Nephron (organoid): ENCODE data around the gene DENND1A.

Source experiments
- H3K27ac Mint-ChIP-seq, 3 experiments: 2 replicates each; pipeline ENCODE4 v1.8.0; 2020; ENCODE audit warnings: mixed read lengths in 3 of 3, mild to moderate bottlenecking in 2 of 3, moderate library complexity in 1 of 3
- H3K27me3 Mint-ChIP-seq: 2 replicates; pipeline ENCODE4 v1.8.0; 2021; ENCODE audit warnings: low read depth, mild to moderate bottlenecking, moderate library complexity, mixed read lengths
- H3K36me3 Mint-ChIP-seq: 2 replicates; pipeline ENCODE4 v1.8.0; 2020; ENCODE audit warnings: low read depth, mixed read lengths
- H3K4me1 Mint-ChIP-seq: 2 replicates; pipeline ENCODE4 v1.8.0; 2020; ENCODE audit warnings: mixed read lengths
- H3K4me3 Mint-ChIP-seq, 3 experiments: 2 replicates each; pipeline ENCODE4 v1.8.0; 2020; ENCODE audit warnings: mild to moderate bottlenecking in 3 of 3, mixed read lengths in 3 of 3, moderate library complexity in 2 of 3
- H3K9me3 Mint-ChIP-seq: 2 replicates; pipeline ENCODE4 v1.8.0; 2020; ENCODE audit warnings: mixed read lengths
- CTCF ChIP-seq, 3 experiments: fragments of 200-600 bp; sonication (generic); IDR thresholded peaks; one replicate each; pipeline ENCODE4 v1.5.0; 2021; ENCODE audit warnings: antibody characterized with exemption in 3 of 3; ENCODE audit not compliant: unreplicated experiment in 3 of 3

The DENND1A gene

GRCh38 chr9:123778232-123778902, 151.6 kb downstream of the DENND1A start:
- H3K27me3 Mint-ChIP-seq, result peaks cover 13% of the 10 kb centered on the region
- no peaks in the 10 kb centered on the region for H3K4me1 Mint-ChIP-seq
- H3K36me3 Mint-ChIP-seq, result no peaks in the 10 kb centered on the region
- no peaks in the 10 kb centered on the region for H3K9me3 Mint-ChIP-seq
- no peak overlapping the region for H3K27ac Mint-ChIP-seq
- TF ChIP-seq CTCF (IDR thresholded peaks at IDR 0.05; ENCODE audit: unreplicated experiment in 3 of 3), result no peak
- H3K4me3 Mint-ChIP-seq, result no peak overlapping the region

- no peaks in the 10 kb centered on the region for H3K36me3 Mint-ChIP-seq
- H3K9me3 Mint-ChIP-seq, result no peaks in the 10 kb centered on the region
- no peak overlapping the region for H3K4me3 Mint-ChIP-seq
- H3K4me1 Mint-ChIP-seq, result no peaks in the 10 kb centered on the region
- peaks cover 13% of the 10 kb centered on the region for H3K27me3 Mint-ChIP-seq
- no peak overlapping the region for H3K27ac Mint-ChIP-seq
- no peak for TF ChIP-seq CTCF (IDR thresholded peaks at IDR 0.05; ENCODE audit: unreplicated experiment in 3 of 3)
Measured at GRCh38 chr9:123776708-123777537, 153.0 kb downstream of the DENND1A start.

- H3K27me3 Mint-ChIP-seq, result peaks cover 13% of the 10 kb centered on the region
- H3K27ac Mint-ChIP-seq, result no peak overlapping the region
- no peak for TF ChIP-seq CTCF (IDR thresholded peaks at IDR 0.05; ENCODE audit: unreplicated experiment in 3 of 3)
- H3K9me3 Mint-ChIP-seq, result no peaks in the 10 kb centered on the region
- H3K4me1 Mint-ChIP-seq, result peaks cover 13% of the 10 kb centered on the region
- H3K4me3 Mint-ChIP-seq, result no peak overlapping the region
- H3K36me3 Mint-ChIP-seq, result no peaks in the 10 kb centered on the region
Measured at GRCh38 chr9:123775289-123776284, 154.3 kb downstream of the DENND1A start.

GRCh38 chr9:123773783-123774182, 156.1 kb downstream of the DENND1A start:
- H3K4me3 Mint-ChIP-seq, result no peak overlapping the region
- H3K36me3 Mint-ChIP-seq, result no peaks in the 10 kb centered on the region
- TF ChIP-seq CTCF (IDR thresholded peaks at IDR 0.05; ENCODE audit: unreplicated experiment in 3 of 3), result no peak
- no peak overlapping the region for H3K27ac Mint-ChIP-seq
- peaks cover 22% of the 10 kb centered on the region for H3K4me1 Mint-ChIP-seq
- H3K27me3 Mint-ChIP-seq, result peaks cover 8% of the 10 kb centered on the region
- no peaks in the 10 kb centered on the region for H3K9me3 Mint-ChIP-seq

- Mint-ChIP-seq H3K4me1 (peaks cover 22% of the 10 kb centered on the region), H3K36me3 (no peaks in the 10 kb centered on the region), H3K27ac (no peak overlapping the region), H3K4me3 (no peak overlapping the region), H3K9me3 (no peaks in the 10 kb centered on the region), H3K27me3 (peaks cover 8% of the 10 kb centered on the region)
- TF ChIP-seq CTCF (IDR thresholded peaks at IDR 0.05; ENCODE audit: unreplicated experiment in 3 of 3), result no peak
Measured at GRCh38 chr9:123772967-123773366, 157.0 kb downstream of the DENND1A start.
